ENCODE results near the gene HCLS1. TPM values are rescaled to one million over a fixed set of nuclear protein-coding genes. Genes with fewer than 3 reads are reported as not detected.

Gene HCLS1
- total RNA-seq, 1 donor from 2014 or later = 0.92 TPM

GRCh38 chr3:121662742-121663141 lies 2.0 kb upstream of the HCLS1 start:
- no peak for TF ChIP-seq CTCF (IDR thresholded peaks at IDR 0.05; ENCODE audit: insufficient read depth, low read length, poor library complexity, severe bottlenecking)
- peaks cover 2% of the 10 kb centered on the region for H3K36me3 ChIP-seq (ENCODE audit: control insufficient read depth, insufficient read depth, low read length)
- no peaks in the 10 kb centered on the region for H3K27me3 ChIP-seq (ENCODE audit: control insufficient read depth, insufficient read depth, low read length)
- no peak overlapping the region for H3K4me3 ChIP-seq (ENCODE audit: low read depth, low read length)
- no peak for DNase-seq (ENCODE audit: low read depth)

GRCh38 chr3:121661376-121661775 lies 673 bp upstream of the HCLS1 start:
- no peak for TF ChIP-seq CTCF (IDR thresholded peaks at IDR 0.05; ENCODE audit: insufficient read depth, low read length, poor library complexity, severe bottlenecking)
- Histone ChIP-seq H3K27me3 (ENCODE audit: control insufficient read depth, insufficient read depth, low read length) (no peaks in the 10 kb centered on the region), H3K4me3 (ENCODE audit: low read depth, low read length) (no peak overlapping the region), H3K36me3 (ENCODE audit: control insufficient read depth, insufficient read depth, low read length) (no peaks in the 10 kb centered on the region)
- DNase-seq (ENCODE audit: low read depth) = no peak

- H3K4me3 ChIP-seq (ENCODE audit: low read depth, low read length) = no peak overlapping the region
- H3K36me3 ChIP-seq (ENCODE audit: control insufficient read depth, insufficient read depth, low read length) = no peaks in the 10 kb centered on the region
- no peak for DNase-seq (ENCODE audit: low read depth)
- no peaks in the 10 kb centered on the region for H3K27me3 ChIP-seq (ENCODE audit: control insufficient read depth, insufficient read depth, low read length)
- no peak for TF ChIP-seq CTCF (IDR thresholded peaks at IDR 0.05; ENCODE audit: insufficient read depth, low read length, poor library complexity, severe bottlenecking)
These were observed 1.1 kb downstream of the HCLS1 start for GRCh38 chr3:121659586-121659985.

GRCh38 chr3:121658716-121659435 lies 1.8 kb downstream of the HCLS1 start:
- Histone ChIP-seq H3K36me3 (ENCODE audit: control insufficient read depth, insufficient read depth, low read length) (no peaks in the 10 kb centered on the region), H3K27me3 (ENCODE audit: control insufficient read depth, insufficient read depth, low read length) (no peaks in the 10 kb centered on the region), H3K4me3 (ENCODE audit: low read depth, low read length) (no peak overlapping the region)
- DNase-seq (ENCODE audit: low read depth) = no peak
- no peak for TF ChIP-seq CTCF (IDR thresholded peaks at IDR 0.05; ENCODE audit: insufficient read depth, low read length, poor library complexity, severe bottlenecking)

GRCh38 chr3:121654493-121655385 lies 6.0 kb downstream of the HCLS1 start:
- Histone ChIP-seq H3K27me3 (ENCODE audit: control insufficient read depth, insufficient read depth, low read length) (no peaks in the 10 kb centered on the region), H3K36me3 (ENCODE audit: control insufficient read depth, insufficient read depth, low read length) (no peaks in the 10 kb centered on the region), H3K4me3 (ENCODE audit: low read depth, low read length) (no peak overlapping the region)
- no peak for DNase-seq (ENCODE audit: low read depth)
- TF ChIP-seq CTCF (IDR thresholded peaks at IDR 0.05; ENCODE audit: insufficient read depth, low read length, poor library complexity, severe bottlenecking) = no peak
